Measurements from ENCODE around the gene RBM18. TPM values are rescaled to one million over a fixed set of nuclear protein-coding genes. Genes with fewer than 3 reads are reported as not detected.

Gene RBM18
- total RNA-seq, 1 experiment from 2014 or later: 32.5 TPM

- Histone ChIP-seq H4K20me1 (ENCODE audit: insufficient read depth) (no peaks in the 10 kb centered on the region), H3K9ac (ENCODE audit: low read length) (no peak overlapping the region), H3K4me3 (replicated peaks in 1 of 2; ENCODE audit: low read depth in 1 of 2, low read length in 2 of 2) (no peak overlapping the region), H3K9me3 (ENCODE audit: control insufficient read depth in 1 of 2, insufficient read depth in 1 of 2, low read depth in 1 of 2, low read length in 2 of 2) (no peaks in the 10 kb centered on the region), H3K4me2 (ENCODE audit: low read length) (no peak overlapping the region), H3K9me2 (ENCODE audit: insufficient read depth) (no peaks in the 10 kb centered on the region), H3K79me2 (ENCODE audit: insufficient read depth, low read length) (no peaks in the 10 kb centered on the region), H3K27ac (ENCODE audit: low read depth, low read length) (no peak overlapping the region), H3K4me1 (ENCODE audit: control insufficient read depth in 1 of 2, insufficient read depth in 2 of 2, low read length in 2 of 2) (peaks cover 9 to 12% of the 10 kb centered on the region in 2 experiments), H3K36me3 (ENCODE audit: control insufficient read depth in 1 of 2, insufficient read depth in 2 of 2, low read length in 2 of 2) (no peaks in the 10 kb centered on the region), H2AFZ (ENCODE audit: low read depth, low read length, poor library complexity, severe bottlenecking) (no peak overlapping the region), H3K27me3 (ENCODE audit: insufficient read depth, low read length) (no peaks in the 10 kb centered on the region)
- DNase-seq (ENCODE audit: low read depth, low spot score) (no peak), ATAC-seq (no peak)
- no peak for TF ChIP-seq POLR2A (IDR thresholded peaks at IDR 0.05; ENCODE audit: borderline replicate concordance, extremely low read depth, insufficient read depth, insufficient read length)
- no peak for TF ChIP-seq EZH2 (IDR thresholded peaks at IDR 0.05)
- no peak for TF ChIP-seq REST (IDR thresholded peaks at IDR 0.05; ENCODE audit: low read depth)
- no TSS peak for BruUV-seq (replicated peaks)
- intact Hi-C loops (cut with micrococcal nuclease): no loop called here
- ChIA-PET RAD21 (ENCODE audit: low non-redundant PET in 1 of 2, low total read pairs in 2 of 2, uncharacterized antibody in 2 of 2, unreplicated experiment in 2 of 2) (no interaction called here), POLR2A (no interaction called here), CTCF (no interaction called here)
Observed at GRCh38 chr9:122204055-122204454, 60.6 kb downstream of the RBM18 start.

GRCh38 chr9:122202111-122202510 is 62.5 kb downstream of the RBM18 start:
- no peak overlapping the region for H3K9ac ChIP-seq (ENCODE audit: low read length)
- ChIA-PET RAD21 (ENCODE audit: low non-redundant PET in 1 of 2, low total read pairs in 2 of 2, uncharacterized antibody in 2 of 2, unreplicated experiment in 2 of 2) (interaction anchor here in 1 of 2 experiments (0.6 kb wide), 1 partner anchor 35 kb away, joined by 4 read pairs; no protein-coding TSS in a partner anchor), POLR2A (no interaction called here), CTCF (no interaction called here)
- no peaks in the 10 kb centered on the region for H3K36me3 ChIP-seq (ENCODE audit: control insufficient read depth in 1 of 2, insufficient read depth in 2 of 2, low read length in 2 of 2)
- no peak overlapping the region for H3K27ac ChIP-seq (ENCODE audit: low read depth, low read length)
- no peaks in the 10 kb centered on the region for H3K27me3 ChIP-seq (ENCODE audit: insufficient read depth, low read length)
- H3K4me2 ChIP-seq (ENCODE audit: low read length): no peak overlapping the region
- H2AFZ ChIP-seq (ENCODE audit: low read depth, low read length, poor library complexity, severe bottlenecking): no peak overlapping the region
- ATAC-seq (no peak), DNase-seq (ENCODE audit: low read depth, low spot score) (no peak)
- H4K20me1 ChIP-seq (ENCODE audit: insufficient read depth): no peaks in the 10 kb centered on the region
- H3K9me2 ChIP-seq (ENCODE audit: insufficient read depth): no peaks in the 10 kb centered on the region
- H3K9me3 ChIP-seq (ENCODE audit: control insufficient read depth in 1 of 2, insufficient read depth in 1 of 2, low read depth in 1 of 2, low read length in 2 of 2): no peaks in the 10 kb centered on the region
- no peak for TF ChIP-seq EGR1 (IDR thresholded peaks at IDR 0.05; ENCODE audit: low read depth)
- TF ChIP-seq POLR2AphosphoS5 (IDR thresholded peaks at IDR 0.05; ENCODE audit: low read depth, low read length): no peak
- TF ChIP-seq EZH2 (IDR thresholded peaks at IDR 0.05): no peak
- no peak for TF ChIP-seq MAX (IDR thresholded peaks at IDR 0.05)
- intact Hi-C loops (cut with micrococcal nuclease): no loop called here
- BruUV-seq (replicated peaks): no TSS peak
- H3K79me2 ChIP-seq (ENCODE audit: insufficient read depth, low read length): no peaks in the 10 kb centered on the region
- no peak overlapping the region for H3K4me3 ChIP-seq (replicated peaks in 1 of 2; ENCODE audit: low read depth in 1 of 2, low read length in 2 of 2)
- peaks cover 9 to 12% of the 10 kb centered on the region in 2 experiments for H3K4me1 ChIP-seq (ENCODE audit: control insufficient read depth in 1 of 2, insufficient read depth in 2 of 2, low read length in 2 of 2)

Measured in HCT116 (cell line).